Endothelial cell of umbilical vein (primary cell): ENCODE results near the gene PLA2G4B.

Experiments
- EZH2 ChIP-seq: IDR thresholded peaks from 2 replicates; pipeline ENCODE4 v1.6.1; 2012; ENCODE audit warnings: borderline replicate concordance, low read depth, mild to moderate bottlenecking, moderate library complexity, low read length, inconsistent platforms; ENCODE audit not compliant: severe bottlenecking
- MYC ChIP-seq: IDR thresholded peaks from one replicate; pipeline ENCODE4 v1.6.1; 2011; ENCODE audit warnings: mild to moderate bottlenecking, low read depth, low read length
- POLR2A ChIP-seq: IDR thresholded peaks from 2 replicates; pipeline ENCODE4 v1.6.1; 2012; ENCODE audit warnings: low read depth, mild to moderate bottlenecking, control low read depth, low read length
- POLR2AphosphoS5 ChIP-seq: IDR thresholded peaks from 2 replicates; pipeline ENCODE4 v1.6.1; 2012; ENCODE audit warnings: low read depth, mild to moderate bottlenecking, control low read depth, low read length, moderate library complexity; ENCODE audit not compliant: insufficient read depth
- TF ChIP-seq, protein P1 (sequence below), 2 donors: IDR thresholded peaks; 1 replicate in 1 of 2; 2 replicates in 1 of 2; pipeline ENCODE4 v1.5.1; 2011; ENCODE audit warnings: low read length in 2 of 2, mild to moderate bottlenecking in 2 of 2, moderate library complexity in 2 of 2, control low read depth in 1 of 2, inconsistent platforms in 1 of 2, low read depth in 1 of 2; ENCODE audit not compliant: insufficient read depth in 1 of 2; ENCODE audit errors: extremely low read depth in 1 of 2

DNA sequence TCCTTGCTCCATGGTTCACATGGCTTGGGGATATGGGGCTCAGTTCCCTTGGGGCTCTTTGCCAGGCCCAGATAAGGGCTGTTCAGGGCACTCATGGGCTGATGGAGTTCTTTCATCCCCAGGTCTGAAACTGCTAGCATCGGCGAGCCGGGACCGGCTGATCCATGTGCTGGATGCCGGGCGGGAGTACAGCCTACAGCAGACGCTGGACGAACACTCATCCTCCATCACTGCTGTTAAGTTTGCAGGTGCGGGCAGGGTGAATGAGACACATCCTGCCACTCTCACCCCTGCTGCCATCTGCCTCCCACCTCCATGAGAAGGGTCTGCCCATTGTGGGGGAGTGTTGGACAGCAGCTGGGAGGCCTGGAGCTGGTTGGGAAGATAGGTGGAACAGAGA lies 21.9 kb upstream of the PLA2G4B start:
- TF ChIP-seq, protein P1, sequence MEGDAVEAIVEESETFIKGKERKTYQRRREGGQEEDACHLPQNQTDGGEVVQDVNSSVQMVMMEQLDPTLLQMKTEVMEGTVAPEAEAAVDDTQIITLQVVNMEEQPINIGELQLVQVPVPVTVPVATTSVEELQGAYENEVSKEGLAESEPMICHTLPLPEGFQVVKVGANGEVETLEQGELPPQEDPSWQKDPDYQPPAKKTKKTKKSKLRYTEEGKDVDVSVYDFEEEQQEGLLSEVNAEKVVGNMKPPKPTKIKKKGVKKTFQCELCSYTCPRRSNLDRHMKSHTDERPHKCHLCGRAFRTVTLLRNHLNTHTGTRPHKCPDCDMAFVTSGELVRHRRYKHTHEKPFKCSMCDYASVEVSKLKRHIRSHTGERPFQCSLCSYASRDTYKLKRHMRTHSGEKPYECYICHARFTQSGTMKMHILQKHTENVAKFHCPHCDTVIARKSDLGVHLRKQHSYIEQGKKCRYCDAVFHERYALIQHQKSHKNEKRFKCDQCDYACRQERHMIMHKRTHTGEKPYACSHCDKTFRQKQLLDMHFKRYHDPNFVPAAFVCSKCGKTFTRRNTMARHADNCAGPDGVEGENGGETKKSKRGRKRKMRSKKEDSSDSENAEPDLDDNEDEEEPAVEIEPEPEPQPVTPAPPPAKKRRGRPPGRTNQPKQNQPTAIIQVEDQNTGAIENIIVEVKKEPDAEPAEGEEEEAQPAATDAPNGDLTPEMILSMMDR (IDR thresholded peaks at IDR 0.05; ENCODE audit: extremely low read depth in 1 of 2, insufficient read depth in 1 of 2, low read depth in 1 of 2, low read length in 2 of 2) = no peak
- TF ChIP-seq POLR2A (no peak), MYC (no peak), POLR2AphosphoS5 (no peak), EZH2 (no peak)
